Mesodermal cell (in vitro differentiated cells): Measurements from ENCODE around the gene AKAP13.
"Not testable (repeated sequence)": the region's sequence is repeated elsewhere in the genome, so short reads cannot be mapped to it uniquely, and the experiment has no call there.

Source experiments
- H3K27ac ChIP-seq: 2 replicates; pipeline ENCODE4 v1.7.0; 2013; ENCODE audit warnings: mild to moderate bottlenecking, low read depth, low read length, moderate library complexity; ENCODE audit not compliant: severe bottlenecking
- H3K36me3 ChIP-seq: 2 replicates; pipeline ENCODE4 v1.7.1; 2013; ENCODE audit warnings: mild to moderate bottlenecking, low read length, moderate library complexity; ENCODE audit not compliant: control insufficient read depth, insufficient read depth
- H3K4me1 ChIP-seq: one replicate; pipeline ENCODE4 v1.7.1; 2013; ENCODE audit warnings: mild to moderate bottlenecking, low read length; ENCODE audit not compliant: insufficient read depth, control insufficient read depth, poor library complexity, severe bottlenecking
- H3K4me3 ChIP-seq: 2 replicates; pipeline ENCODE4 v1.7.0; 2013; ENCODE audit warnings: low read length, control low read depth, mild to moderate bottlenecking; ENCODE audit not compliant: insufficient read depth, poor library complexity, severe bottlenecking; ENCODE audit errors: extremely low read depth
- H3K9me3 ChIP-seq: 2 replicates; pipeline ENCODE4 v1.7.1; 2013; ENCODE audit warnings: mild to moderate bottlenecking, low read length, moderate library complexity; ENCODE audit not compliant: control insufficient read depth
- WGBS, 2 experiments: methylation state at CpG; one replicate each; pipeline ENCODE4 v1.1.5; 2013; ENCODE audit warnings: missing lambda C conversion rate in 2 of 2; ENCODE audit not compliant: insufficient coverage in 2 of 2; 5-methylcytosine and 5-hydroxymethylcytosine counted together

Gene AKAP13

GRCh38 chr15:85426481-85426880 lies 46.1 kb downstream of the AKAP13 start:
- H3K9me3 ChIP-seq: no peaks in the 10 kb centered on the region
- 83% methylated on average over 1 of the region's 1 CpG; no CpG with 5 or more reads in 1 of the 2 experiments for WGBS, 2 experiments

GRCh38 chr15:85427286-85428028 lies 47.1 kb downstream of the AKAP13 start:
- WGBS, 2 experiments: 97 to 98% methylated on average over 4 of the region's 5 CpGs
- Histone ChIP-seq H3K27ac (no peak overlapping the region), H3K9me3 (no peaks in the 10 kb centered on the region), H3K36me3 (no peaks in the 10 kb centered on the region), H3K4me3 (no peak overlapping the region), H3K4me1 (no peaks in the 10 kb centered on the region)

More at GRCh38 chr15:85426481-85426880, 46.1 kb downstream of the AKAP13 start:
- Histone ChIP-seq H3K27ac (no peak overlapping the region), H3K4me1 (peaks cover 4% of the 10 kb centered on the region), H3K36me3 (no peaks in the 10 kb centered on the region), H3K4me3 (no peak overlapping the region)

GRCh38 chr15:85429522-85429921 lies 49.1 kb downstream of the AKAP13 start:
- Histone ChIP-seq H3K27ac (no peak overlapping the region), H3K9me3 (no peaks in the 10 kb centered on the region), H3K4me3 (no peak overlapping the region), H3K4me1 (no peaks in the 10 kb centered on the region), H3K36me3 (no peaks in the 10 kb centered on the region)
- 75% methylated on average over 2 of the region's 3 CpGs; no CpG with 5 or more reads in 1 of the 2 experiments for WGBS, 2 experiments

GRCh38 chr15:85430406-85431204 lies 50.2 kb downstream of the AKAP13 start:
- H3K4me1 ChIP-seq: no peaks in the 10 kb centered on the region
- 83% methylated on average over 1 of the region's 6 CpGs; no CpG with 5 or more reads in 1 of the 2 experiments for WGBS, 2 experiments
- H3K9me3 ChIP-seq: no peaks in the 10 kb centered on the region
- H3K4me3 ChIP-seq: no peak overlapping the region
- no peak overlapping the region for H3K27ac ChIP-seq
- no peaks in the 10 kb centered on the region for H3K36me3 ChIP-seq

GRCh38 chr15:85439996-85440395 lies 59.6 kb downstream of the AKAP13 start:
- Histone ChIP-seq H3K4me3 (no peak overlapping the region), H3K4me1 (peaks cover 21% of the 10 kb centered on the region), H3K36me3 (no peaks in the 10 kb centered on the region), H3K9me3 (no peaks in the 10 kb centered on the region), H3K27ac (no peak overlapping the region)

GRCh38 chr15:85440451-85440850 lies 60.0 kb downstream of the AKAP13 start:
- Histone ChIP-seq H3K4me3 (no peak overlapping the region), H3K36me3 (no peaks in the 10 kb centered on the region), H3K4me1 (peaks cover 21% of the 10 kb centered on the region), H3K27ac (no peak overlapping the region), H3K9me3 (no peaks in the 10 kb centered on the region)
- WGBS, 2 experiments: 100% methylated on average over 1 of the region's 2 CpGs; no CpG with 5 or more reads in 1 of the 2 experiments

GRCh38 chr15:85441854-85442253 lies 61.5 kb downstream of the AKAP13 start:
- H3K4me1 ChIP-seq: peaks cover 21% of the 10 kb centered on the region
- H3K36me3 ChIP-seq, H3K9me3 ChIP-seq, H3K27ac ChIP-seq, H3K4me3 ChIP-seq: not testable (repeated sequence)
- WGBS, 2 experiments: 80 to 100% methylated on average over 1 to 3 of the region's 8 CpGs

GRCh38 chr15:85443046-85443445 lies 62.6 kb downstream of the AKAP13 start:
- H3K27ac ChIP-seq: peak overlapping the region; percentile 77
- no peaks in the 10 kb centered on the region for H3K9me3 ChIP-seq
- no peaks in the 10 kb centered on the region for H3K36me3 ChIP-seq
- H3K4me3 ChIP-seq: no peak overlapping the region
- H3K4me1 ChIP-seq: peaks cover 21% of the 10 kb centered on the region

- no peaks in the 10 kb centered on the region for H3K36me3 ChIP-seq
- WGBS, 2 experiments: 91 to 93% methylated on average over 2 to 3 of the region's 4 CpGs
- H3K4me3 ChIP-seq: no peak overlapping the region
- no peaks in the 10 kb centered on the region for H3K9me3 ChIP-seq
- H3K4me1 ChIP-seq: peaks cover 21% of the 10 kb centered on the region
- peak overlapping the region; percentile 77 for H3K27ac ChIP-seq
Observed at GRCh38 chr15:85443593-85444087, 63.2 kb downstream of the AKAP13 start.

GRCh38 chr15:85444122-85444745 lies 63.8 kb downstream of the AKAP13 start:
- Histone ChIP-seq H3K4me1 (peaks cover 21% of the 10 kb centered on the region), H3K9me3 (peaks cover under 1% of the 10 kb centered on the region), H3K36me3 (no peaks in the 10 kb centered on the region), H3K4me3 (no peak overlapping the region), H3K27ac (peak overlapping the region; percentile 77)
- 83% methylated on average over 1 of the region's 3 CpGs; no CpG with 5 or more reads in 1 of the 2 experiments for WGBS, 2 experiments
